OCI-LY1 (cell line): Measurements from ENCODE around the gene FBLN2.

ENCODE experiments used
- CTCF ChIP-seq: fragments of 200-600 bp; sonication (generic), shearing (Covaris generic); IDR thresholded peaks from 2 replicates; pipeline ENCODE4 v1.5.1; 2017; ENCODE audit warnings: mild to moderate bottlenecking, antibody characterized with exemption, low read length, moderate library complexity, mixed read lengths
- EZH2 ChIP-seq: fragments of 200-600 bp; sonication (generic), shearing (Covaris generic); IDR thresholded peaks from 2 replicates; pipeline ENCODE4 v1.8.0; 2017; ENCODE audit warnings: borderline replicate concordance, mixed run types, mild to moderate bottlenecking, antibody characterized with exemption, low read length, moderate library complexity, mixed read lengths

GRCh38 chr3:13520326-13520880 is 28.5 kb upstream of the FBLN2 start:
- no peak for TF ChIP-seq EZH2
- TF ChIP-seq CTCF = no peak
